Measurements from ENCODE around the gene CDK5RAP2.
"Not testable (repeated sequence)": the region's sequence is repeated elsewhere in the genome, so short reads cannot be mapped to it uniquely, and the experiment has no call there.

Gene CDK5RAP2

DNA sequence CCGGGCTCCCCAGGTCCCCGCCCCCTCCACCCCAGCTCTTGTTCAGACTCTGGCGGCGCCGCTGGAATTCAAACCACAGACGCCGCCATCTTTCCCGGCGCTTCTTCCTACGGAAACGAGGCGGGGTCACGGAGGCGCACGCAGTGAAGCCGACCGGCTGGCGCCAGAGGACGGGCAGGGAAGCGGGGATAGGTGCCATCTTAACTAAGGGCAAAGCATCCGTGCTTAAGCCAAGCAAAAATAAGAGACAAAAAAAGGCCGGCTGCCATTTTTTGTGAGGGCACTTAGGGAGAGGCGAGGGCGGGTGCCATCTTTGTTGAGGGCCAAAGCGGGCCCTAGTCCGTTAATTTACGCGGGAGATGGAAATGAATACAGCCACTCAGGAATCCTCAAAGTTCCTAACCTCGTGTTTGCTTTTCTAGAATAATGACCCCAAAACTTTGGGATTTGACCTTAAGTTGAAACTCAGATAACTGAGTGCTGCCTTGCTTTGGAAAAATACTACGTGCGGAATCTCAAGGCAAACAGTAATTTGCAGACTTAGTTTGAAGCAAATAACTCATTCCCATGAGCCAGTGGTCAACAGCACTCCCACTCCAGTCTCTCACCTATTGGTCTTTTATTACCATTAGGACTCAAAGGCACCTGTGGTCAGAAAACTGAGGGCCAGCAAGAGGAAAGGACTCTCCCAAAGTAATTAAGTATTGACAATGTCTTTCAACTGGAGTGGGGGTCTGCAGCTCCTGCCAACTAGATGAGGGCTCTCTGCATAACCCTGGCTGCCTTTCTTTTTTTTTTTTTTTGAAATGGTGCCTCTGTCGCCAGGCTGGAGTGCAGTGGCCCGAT, at the start of gene CDK5RAP2:
Gene CDK5RAP2 (minus strand): TSS at position 117 of the 846 bp plus-strand sequence. CDS start 189 bp downstream, outside the sequence.
- Histone ChIP-seq H3K4me1 (ENCODE audit: insufficient read depth, low read length) (peaks cover 6% of the 10 kb centered on the region; the same call in 1 of the 2 replicates), H3K36me3 (ENCODE audit: insufficient read depth, low read length) (no peaks in the 10 kb centered on the region), H3K9ac (ENCODE audit: low read depth, low read length) (peak within 1 kb of the TSS; percentile 96), H3K9me3 (ENCODE audit: control insufficient read depth, insufficient read depth, low read length) (no peaks in the 10 kb centered on the region)

GRCh38 chr9:120628925-120629497, 49.0 kb upstream of the CDK5RAP2 start:
- not testable (repeated sequence) for H3K4me1 ChIP-seq (ENCODE audit: insufficient read depth, low read length)

DNA sequence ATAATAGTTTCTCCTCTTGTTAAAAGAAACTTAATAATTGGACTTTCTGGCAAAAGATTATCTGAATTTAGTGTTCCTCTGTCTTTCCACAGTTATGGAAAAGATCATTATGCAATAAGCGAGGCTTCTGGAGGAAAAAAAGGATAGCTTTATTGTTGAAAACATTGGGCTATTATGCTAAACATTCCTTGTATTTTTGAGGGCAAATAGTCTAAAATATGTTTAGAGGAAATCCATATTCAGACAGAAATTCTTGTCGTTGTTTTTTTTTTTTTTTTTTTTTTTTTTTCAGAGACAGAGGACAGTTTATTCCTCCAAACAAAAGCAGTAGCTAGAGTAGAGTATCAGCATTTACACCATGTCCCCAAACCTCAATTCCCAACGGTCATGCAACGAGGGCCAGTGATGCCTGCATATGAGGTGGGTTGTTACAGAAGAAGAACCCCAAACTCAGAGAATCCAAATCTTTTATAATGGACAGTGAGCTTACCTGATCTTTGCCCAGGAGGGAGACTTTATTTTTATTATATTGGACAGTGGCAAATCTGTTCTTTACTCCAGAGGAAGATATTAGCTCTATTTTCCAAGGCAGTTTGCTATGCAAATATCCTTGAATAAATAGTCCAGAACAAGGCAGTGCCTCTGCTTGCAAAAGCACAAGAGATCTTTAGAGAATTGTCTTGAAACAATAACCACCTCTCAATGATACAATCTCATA, 48.4 kb upstream of the CDK5RAP2 start:
- Histone ChIP-seq H3K4me1 (ENCODE audit: insufficient read depth, low read length) (no peaks in the 10 kb centered on the region), H3K9ac (ENCODE audit: low read depth, low read length) (no peak overlapping the region), H3K36me3 (ENCODE audit: insufficient read depth, low read length) (no peaks in the 10 kb centered on the region), H3K9me3 (ENCODE audit: control insufficient read depth, insufficient read depth, low read length) (no peaks in the 10 kb centered on the region)

More at GRCh38 chr9:120628925-120629497, 49.0 kb upstream of the CDK5RAP2 start:
- H3K36me3 ChIP-seq (ENCODE audit: insufficient read depth, low read length); H3K9me3 ChIP-seq (ENCODE audit: control insufficient read depth, insufficient read depth, low read length); H3K9ac ChIP-seq (ENCODE audit: low read depth, low read length): not testable (repeated sequence)

- Histone ChIP-seq H3K36me3 (ENCODE audit: insufficient read depth, low read length) (no peaks in the 10 kb centered on the region), H3K4me1 (ENCODE audit: insufficient read depth, low read length) (no peaks in the 10 kb centered on the region), H3K9ac (ENCODE audit: low read depth, low read length) (no peak overlapping the region), H3K9me3 (ENCODE audit: control insufficient read depth, insufficient read depth, low read length) (no peaks in the 10 kb centered on the region)
These were observed 47.1 kb upstream of the CDK5RAP2 start for GRCh38 chr9:120627073-120627472.

DNA sequence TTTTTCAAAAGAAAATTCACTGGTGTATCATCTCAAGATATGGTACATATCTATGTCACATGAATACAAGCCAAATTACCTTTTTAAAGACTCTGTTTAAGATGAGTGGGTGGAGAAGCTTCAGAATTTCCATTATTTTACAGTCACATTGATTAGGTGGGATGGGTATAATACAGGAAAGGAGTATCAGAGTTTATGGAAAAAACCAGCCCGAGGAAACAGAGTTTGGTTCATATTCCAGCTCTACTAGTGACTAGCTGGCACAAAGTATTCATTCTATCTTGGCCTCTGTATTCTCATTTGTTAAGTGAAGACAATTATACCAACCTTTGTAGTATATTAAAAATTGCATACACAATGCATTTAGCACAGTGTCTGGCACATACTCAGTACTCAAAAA, 46.5 kb upstream of the CDK5RAP2 start:
- H3K36me3 ChIP-seq (ENCODE audit: insufficient read depth, low read length) = no peaks in the 10 kb centered on the region
- H3K9ac ChIP-seq (ENCODE audit: low read depth, low read length) = no peak overlapping the region
- H3K9me3 ChIP-seq (ENCODE audit: control insufficient read depth, insufficient read depth, low read length) = no peaks in the 10 kb centered on the region
- no peaks in the 10 kb centered on the region for H3K4me1 ChIP-seq (ENCODE audit: insufficient read depth, low read length)

DNA sequence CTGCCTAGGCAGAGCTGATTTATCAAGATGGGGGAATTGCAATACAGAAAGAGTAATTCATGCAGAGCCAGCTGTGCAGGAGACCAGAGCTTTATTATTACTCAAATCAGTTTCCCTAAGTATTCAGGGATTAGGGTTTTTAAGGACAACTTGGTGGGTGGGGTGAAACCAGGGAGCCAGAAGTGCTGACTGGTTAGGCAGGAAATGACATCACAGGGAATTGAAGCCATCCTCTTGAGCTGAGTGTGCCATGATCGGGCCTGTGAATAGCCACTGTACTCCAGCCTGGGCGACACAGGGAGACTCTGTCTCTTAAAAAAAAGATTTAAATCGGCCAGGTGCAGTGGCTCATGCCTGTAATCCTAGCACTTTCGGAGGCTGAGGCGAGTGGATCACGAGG, 45.3 kb upstream of the CDK5RAP2 start:
- Histone ChIP-seq H3K9me3 (ENCODE audit: control insufficient read depth, insufficient read depth, low read length) (no peaks in the 10 kb centered on the region), H3K9ac (ENCODE audit: low read depth, low read length) (no peak overlapping the region), H3K4me1 (ENCODE audit: insufficient read depth, low read length) (no peaks in the 10 kb centered on the region), H3K36me3 (ENCODE audit: insufficient read depth, low read length) (no peaks in the 10 kb centered on the region)

GRCh38 chr9:120622790-120623189, 42.8 kb upstream of the CDK5RAP2 start:
- H3K9me3 ChIP-seq (ENCODE audit: control insufficient read depth, insufficient read depth, low read length) = no peaks in the 10 kb centered on the region
- no peaks in the 10 kb centered on the region; the same call in 1 of the 2 replicates for H3K4me1 ChIP-seq (ENCODE audit: insufficient read depth, low read length)
- no peaks in the 10 kb centered on the region for H3K36me3 ChIP-seq (ENCODE audit: insufficient read depth, low read length)
- no peak overlapping the region for H3K9ac ChIP-seq (ENCODE audit: low read depth, low read length)

- Histone ChIP-seq H3K9ac (ENCODE audit: low read depth, low read length) (no peak overlapping the region), H3K4me1 (ENCODE audit: insufficient read depth, low read length) (no peaks in the 10 kb centered on the region; the same call in 1 of the 2 replicates), H3K9me3 (ENCODE audit: control insufficient read depth, insufficient read depth, low read length) (no peaks in the 10 kb centered on the region), H3K36me3 (ENCODE audit: insufficient read depth, low read length) (no peaks in the 10 kb centered on the region)
These were observed 42.0 kb upstream of the CDK5RAP2 start for GRCh38 chr9:120621941-120622340.

DNA sequence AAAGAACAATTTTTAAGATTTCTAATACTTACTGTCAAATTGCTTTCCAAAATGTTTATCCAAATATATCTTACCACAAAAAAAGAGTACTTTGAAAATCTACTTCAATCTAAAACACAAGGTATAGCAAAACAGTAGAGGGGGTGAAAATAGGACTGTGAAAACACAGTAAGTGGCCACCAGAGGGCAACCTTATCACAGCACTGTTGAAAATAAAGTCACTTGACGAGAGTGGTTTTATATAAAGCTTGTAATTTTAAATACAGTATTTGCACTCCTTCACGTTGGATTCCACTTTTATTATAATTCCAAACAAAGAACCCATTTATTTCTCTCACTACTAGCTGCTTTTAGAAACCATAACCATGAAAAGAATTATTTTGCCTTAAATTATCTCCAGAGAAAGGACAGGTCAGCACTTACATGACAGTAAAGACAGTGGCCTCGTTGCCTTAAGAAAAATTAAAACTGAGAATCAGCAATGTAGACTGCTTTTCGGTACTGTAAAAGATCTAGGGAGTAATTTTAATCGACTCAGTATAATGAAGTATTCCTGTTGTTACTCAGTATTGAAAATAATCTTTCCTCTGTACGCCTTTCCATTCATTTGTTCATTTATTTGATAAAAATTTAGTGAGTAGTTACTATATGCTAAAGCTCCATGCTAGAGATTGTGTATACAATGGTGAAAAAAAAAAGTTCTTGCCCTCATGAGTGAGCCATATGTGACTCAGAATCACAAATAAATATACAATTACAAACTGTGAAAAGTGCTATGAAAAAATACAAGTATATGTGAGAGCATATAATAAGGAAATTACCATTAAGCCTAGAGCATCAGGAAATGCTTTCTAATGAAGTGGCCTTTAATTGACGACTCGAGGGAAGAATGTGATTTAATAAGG, 40.0 kb upstream of the CDK5RAP2 start:
- no peaks in the 10 kb centered on the region; the same call in 1 of the 2 replicates for H3K4me1 ChIP-seq (ENCODE audit: insufficient read depth, low read length)
- H3K9ac ChIP-seq (ENCODE audit: low read depth, low read length) = no peak overlapping the region
- H3K9me3 ChIP-seq (ENCODE audit: control insufficient read depth, insufficient read depth, low read length) = no peaks in the 10 kb centered on the region
- no peaks in the 10 kb centered on the region for H3K36me3 ChIP-seq (ENCODE audit: insufficient read depth, low read length)

GRCh38 chr9:120616966-120617935, 37.3 kb upstream of the CDK5RAP2 start:
- H3K4me1 ChIP-seq (ENCODE audit: insufficient read depth, low read length) = no peaks in the 10 kb centered on the region; the same call in 1 of the 2 replicates
- H3K9me3 ChIP-seq (ENCODE audit: control insufficient read depth, insufficient read depth, low read length) = no peaks in the 10 kb centered on the region
- no peak overlapping the region for H3K9ac ChIP-seq (ENCODE audit: low read depth, low read length)
- no peaks in the 10 kb centered on the region for H3K36me3 ChIP-seq (ENCODE audit: insufficient read depth, low read length)

GRCh38 chr9:120612218-120612617, 32.3 kb upstream of the CDK5RAP2 start:
- no peaks in the 10 kb centered on the region for H3K36me3 ChIP-seq (ENCODE audit: insufficient read depth, low read length)
- H3K9me3 ChIP-seq (ENCODE audit: control insufficient read depth, insufficient read depth, low read length) = no peaks in the 10 kb centered on the region
- no peaks in the 10 kb centered on the region for H3K4me1 ChIP-seq (ENCODE audit: insufficient read depth, low read length)
- no peak overlapping the region for H3K9ac ChIP-seq (ENCODE audit: low read depth, low read length)

GRCh38 chr9:120611690-120612068, 31.7 kb upstream of the CDK5RAP2 start:
- Histone ChIP-seq H3K36me3 (ENCODE audit: insufficient read depth, low read length) (no peaks in the 10 kb centered on the region), H3K9ac (ENCODE audit: low read depth, low read length) (no peak overlapping the region), H3K9me3 (ENCODE audit: control insufficient read depth, insufficient read depth, low read length) (no peaks in the 10 kb centered on the region), H3K4me1 (ENCODE audit: insufficient read depth, low read length) (no peaks in the 10 kb centered on the region)

All from ES-I3 (cell line).